HG02623 (cell line): ENCODE data around the gene PEX14.

ENCODE experiments used
- ATAC-seq: cut with Tn5 transposase; IDR thresholded peaks from one replicate; pipeline ENCODE4 v1.9.1; 2021; ENCODE audit warnings: moderate library complexity; ENCODE audit not compliant: unreplicated experiment

Gene PEX14

DNA sequence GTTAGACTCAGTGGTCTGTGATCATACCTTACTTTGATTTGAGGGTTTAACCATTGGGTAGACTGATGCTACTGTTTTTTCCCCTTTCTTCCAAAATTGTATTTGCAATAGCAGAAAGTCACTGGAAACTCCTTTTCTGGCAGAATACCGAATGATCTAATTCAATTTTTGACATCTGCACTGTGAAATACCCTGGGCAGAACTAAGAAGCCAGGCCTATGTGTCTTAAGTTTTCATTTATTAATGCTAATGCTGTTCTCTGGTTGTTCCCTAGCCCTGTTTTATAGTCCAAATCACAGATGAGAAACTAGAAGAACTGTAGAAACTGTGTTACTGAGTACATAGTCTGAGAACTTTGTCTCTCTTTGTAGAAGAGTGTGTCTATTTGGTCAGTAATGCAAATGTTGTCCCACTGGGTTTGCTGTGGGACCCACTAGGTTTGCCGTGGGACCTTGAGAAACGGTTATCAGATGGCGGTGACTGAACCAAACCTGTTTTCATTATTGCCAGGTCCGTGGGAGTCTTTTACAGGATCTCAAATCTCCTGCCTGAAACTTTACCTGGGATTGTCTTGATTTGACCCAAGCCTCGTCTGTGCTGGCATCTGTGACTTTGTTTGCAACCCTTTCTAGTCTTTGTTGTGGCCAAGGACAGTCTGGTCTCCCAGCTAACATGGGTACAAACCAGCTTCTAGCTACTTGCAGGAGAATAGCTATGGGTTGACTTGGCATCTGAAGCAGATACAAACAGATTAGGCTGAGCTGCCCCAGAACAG lies 41.4 kb downstream of the PEX14 start:
- ATAC-seq: no peak

DNA sequence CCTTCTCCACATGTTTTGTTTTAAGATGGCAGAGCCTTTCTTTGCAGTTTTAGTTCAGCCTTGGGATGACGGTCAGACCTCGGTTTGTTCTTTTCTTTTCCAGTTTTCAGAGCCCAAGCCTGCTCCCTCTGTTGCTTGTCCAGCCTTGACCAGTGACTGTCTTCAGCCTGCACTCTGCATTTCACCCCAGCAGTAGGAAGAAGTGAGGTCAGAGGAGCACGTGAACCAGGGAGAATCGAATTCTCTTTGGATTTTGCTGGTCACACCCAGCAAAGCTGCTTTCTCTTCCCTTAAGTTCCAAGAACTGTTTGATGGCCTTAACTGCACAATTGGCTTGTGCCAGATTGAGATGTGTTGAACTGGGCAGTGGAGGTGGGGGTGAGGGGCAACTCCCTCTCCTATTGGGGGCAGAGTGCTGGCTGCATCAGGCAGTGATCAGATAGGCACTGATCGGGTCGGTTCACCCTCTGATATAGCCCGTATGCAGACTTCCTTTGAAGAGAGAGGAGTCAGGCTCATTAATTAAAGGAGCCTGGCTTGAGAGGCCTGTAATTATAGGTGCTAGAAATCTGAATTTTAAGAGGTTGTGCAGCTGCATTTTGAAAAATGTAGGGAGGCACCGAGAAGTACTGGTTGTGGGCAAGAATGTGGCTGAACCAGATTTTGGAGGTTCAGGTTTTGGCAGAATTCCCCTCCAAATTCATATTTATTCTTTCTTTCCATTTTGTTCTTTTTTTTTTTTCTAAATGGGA lies 42.4 kb downstream of the PEX14 start:
- ATAC-seq: no peak

DNA sequence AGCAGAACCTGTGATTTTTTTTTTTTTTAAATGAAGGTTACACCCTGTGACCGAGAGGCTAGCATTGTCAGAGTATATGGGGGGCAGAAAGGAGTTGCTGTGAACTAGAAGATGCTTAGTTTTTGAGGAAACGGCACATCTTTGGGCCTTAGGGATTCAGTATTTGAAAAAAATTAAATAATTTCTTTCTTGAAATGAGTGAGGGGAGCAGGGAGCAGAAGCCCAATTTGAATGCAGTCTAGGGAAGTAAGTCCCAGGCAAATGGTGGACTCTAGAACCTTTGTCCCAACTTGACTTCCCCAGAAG lies 42.9 kb downstream of the PEX14 start:
- no peak for ATAC-seq

DNA sequence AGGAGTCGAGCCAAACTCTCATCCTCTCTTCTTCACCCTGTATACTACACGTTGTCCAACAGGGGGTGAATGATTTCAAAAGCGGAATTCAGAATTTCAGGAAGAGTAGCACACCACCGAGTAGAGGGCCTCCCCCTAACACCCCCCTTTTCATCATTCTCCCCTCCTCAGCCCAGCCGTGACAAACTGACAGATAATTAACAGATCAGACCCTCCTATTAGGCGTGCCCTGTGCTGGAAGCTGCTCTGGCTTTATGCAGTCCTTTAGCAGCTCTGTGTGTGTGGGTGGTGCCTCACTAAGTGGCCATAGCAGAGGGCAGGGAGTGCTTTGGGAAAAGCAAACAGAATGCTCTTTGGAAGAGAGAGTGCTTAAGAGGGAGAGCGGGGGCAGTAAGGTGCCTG lies 44.3 kb downstream of the PEX14 start:
- ATAC-seq: no peak

DNA sequence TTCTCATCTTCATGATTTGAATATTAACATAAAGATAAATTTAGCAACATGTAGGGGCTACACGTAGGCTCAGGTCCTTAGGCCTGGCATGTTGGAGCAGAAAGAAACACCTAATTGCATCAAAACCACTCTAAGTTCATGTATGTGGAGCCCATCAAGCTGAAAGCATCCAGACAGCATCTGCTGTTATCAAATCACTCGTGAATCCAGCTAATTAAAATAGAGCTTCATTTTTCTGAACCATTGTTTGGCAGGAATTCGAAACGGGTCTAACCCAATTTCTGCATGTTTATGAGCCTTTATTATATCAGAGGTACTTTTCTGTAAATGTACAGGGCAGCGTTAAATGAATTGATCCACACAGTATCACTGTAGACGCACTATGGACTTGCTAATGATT lies 45.7 kb downstream of the PEX14 start:
- ATAC-seq: no peak

DNA sequence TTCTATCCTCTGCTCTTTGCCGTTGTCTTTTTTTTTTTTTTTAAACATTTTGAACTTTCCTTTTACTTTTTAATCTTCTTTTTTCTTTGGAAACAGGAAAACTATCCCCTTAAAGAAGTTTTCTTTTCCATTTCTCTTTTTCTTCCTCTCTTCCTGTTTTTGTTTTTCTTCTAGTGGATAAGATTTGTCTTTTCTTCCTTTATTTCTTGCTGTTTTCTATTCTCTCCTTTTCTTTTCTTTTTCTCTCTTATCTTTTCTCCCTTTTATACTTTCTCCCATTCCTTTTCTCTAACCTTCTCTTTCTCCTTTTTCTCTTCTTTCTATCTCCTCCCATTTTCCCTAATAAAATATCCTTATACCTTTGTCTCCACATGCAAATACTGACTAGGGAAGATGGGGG lies 46.2 kb downstream of the PEX14 start:
- ATAC-seq: no peak

DNA sequence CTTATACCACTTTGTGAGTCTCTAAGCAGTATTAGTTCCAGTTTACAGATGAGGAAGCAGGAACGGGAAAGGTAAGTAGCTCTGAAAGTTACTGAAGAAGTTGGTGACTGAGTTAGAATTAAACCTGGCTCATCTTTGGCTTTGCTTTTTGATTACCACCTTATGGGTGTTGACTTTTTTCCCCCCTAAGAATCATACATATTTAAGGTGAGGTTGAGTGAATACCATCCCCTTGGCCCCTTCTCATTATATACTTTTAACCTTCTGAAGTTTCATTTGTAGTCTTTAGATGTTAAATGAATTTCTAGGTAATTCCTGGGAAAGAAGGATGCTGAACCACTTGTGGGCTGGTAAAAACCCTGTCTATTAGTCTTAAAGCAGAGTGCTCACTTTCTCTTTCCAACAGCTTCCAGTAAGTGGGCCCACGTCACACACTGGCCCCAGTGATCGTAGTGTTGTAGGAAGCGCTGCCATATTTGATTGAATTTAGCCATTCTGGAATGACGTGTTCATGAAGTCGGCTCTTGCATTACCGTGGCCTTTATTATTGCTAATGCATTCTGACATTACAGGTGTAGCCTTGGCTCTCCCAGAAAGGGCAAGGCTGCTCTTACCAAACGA lies 46.9 kb downstream of the PEX14 start:
- ATAC-seq: no peak

DNA sequence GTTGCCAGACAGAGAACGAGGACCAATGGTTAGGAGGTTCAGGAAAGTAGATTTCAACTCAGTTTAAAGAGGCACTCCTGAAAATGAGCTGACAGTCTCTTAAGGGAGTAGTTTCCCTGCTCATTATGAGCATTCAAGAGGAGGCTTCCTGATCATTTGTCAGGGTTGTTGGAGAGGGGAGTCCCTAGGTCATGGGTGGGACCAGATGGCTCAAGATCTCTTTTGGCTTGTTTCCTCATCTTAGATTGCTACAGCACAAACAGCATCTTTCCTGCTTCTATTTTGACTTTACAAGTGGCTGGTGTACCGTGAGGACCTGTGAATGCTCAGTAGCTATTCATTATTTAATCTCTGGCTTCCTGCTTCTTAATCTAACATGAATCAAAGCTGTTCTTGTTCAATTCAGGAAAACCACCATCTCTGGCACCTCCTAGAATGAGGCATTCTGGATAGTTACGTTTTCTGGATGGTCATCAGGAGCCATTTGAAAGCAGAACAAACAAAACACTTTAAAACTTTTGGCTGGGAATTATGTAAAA lies 47.6 kb downstream of the PEX14 start:
- ATAC-seq: no peak

DNA sequence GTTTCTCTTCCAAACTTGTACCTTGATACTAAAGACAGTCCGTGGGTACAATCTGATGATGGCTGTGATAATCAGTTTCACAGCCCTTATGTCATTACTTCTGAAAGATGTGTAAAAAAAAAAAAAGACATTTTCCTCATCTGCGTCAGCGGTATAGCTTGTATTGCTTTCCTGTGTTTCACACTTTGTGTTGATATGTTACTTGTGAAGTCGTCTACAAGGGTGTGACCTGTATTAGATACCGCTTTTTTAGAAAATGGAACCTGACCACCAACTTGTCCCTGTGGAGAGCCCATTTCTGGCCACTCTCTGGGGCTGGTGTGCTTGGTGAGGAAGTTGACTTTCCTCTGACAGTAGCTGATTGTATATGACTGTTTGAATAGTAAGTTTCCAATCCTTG lies 50.5 kb downstream of the PEX14 start:
- no peak for ATAC-seq

DNA sequence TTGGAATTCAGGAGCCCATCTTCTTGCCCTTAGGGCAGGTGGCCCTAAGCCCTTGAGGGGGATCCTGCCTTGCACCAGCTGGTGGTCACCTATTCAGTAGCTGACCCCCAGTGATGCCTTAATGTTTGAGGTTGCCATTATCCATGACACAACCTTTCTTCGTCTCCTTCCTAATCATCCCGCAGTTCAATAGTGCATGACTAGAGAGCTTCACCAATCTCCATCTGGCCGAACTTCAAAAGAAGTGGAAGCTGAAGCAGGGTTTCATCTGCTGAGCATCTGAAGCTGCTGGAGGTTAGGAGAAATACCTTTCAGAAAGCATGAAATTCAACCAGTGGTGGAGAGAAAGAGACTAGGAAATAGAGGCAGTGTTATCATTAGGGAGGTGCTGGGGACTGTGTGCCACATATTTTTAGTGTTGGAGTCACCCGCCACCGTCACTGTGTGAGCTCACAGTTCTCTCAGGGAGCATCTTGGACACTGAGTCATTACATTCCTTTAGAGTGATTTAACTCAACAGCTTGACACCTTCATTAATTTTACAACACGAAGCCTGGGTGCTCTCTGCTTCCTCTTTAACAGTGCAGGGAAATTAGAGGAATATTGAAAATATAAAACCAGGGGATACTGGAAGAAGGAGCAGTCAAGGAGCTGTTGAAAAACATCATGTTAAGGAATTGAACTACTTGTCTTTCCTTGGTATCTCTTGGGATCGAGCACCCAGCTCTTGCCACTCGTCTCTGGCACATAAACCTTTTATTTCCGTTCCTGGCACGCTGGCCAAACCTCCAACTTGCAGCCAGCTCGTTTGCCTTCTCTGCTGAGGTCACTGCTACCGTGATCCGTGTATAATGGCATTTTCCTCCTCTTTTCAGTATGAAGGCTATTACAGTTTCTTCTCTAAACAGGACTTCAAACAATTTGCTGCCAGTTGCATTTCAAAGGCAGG lies 53.6 kb downstream of the PEX14 start:
- ATAC-seq: no peak

DNA sequence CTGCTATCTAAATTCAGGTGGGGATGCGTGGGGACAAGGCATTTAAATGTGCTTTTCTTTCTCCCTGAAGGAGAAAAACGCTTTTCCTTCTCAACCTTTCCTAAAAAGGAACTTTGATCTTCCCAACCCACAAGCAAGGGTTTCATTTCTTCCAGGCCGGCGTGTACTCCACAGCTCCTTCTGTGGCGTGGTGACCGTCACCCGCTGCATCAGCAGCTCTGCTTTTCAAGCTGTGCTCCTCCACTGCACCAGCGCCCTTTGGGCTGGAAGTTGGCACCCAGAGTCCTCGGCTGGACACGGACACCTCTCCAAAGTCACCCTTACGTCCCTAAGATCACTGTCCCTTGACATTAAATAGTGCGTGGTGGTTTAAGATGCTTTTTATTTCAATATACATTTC lies 54.3 kb downstream of the PEX14 start:
- ATAC-seq: no peak

DNA sequence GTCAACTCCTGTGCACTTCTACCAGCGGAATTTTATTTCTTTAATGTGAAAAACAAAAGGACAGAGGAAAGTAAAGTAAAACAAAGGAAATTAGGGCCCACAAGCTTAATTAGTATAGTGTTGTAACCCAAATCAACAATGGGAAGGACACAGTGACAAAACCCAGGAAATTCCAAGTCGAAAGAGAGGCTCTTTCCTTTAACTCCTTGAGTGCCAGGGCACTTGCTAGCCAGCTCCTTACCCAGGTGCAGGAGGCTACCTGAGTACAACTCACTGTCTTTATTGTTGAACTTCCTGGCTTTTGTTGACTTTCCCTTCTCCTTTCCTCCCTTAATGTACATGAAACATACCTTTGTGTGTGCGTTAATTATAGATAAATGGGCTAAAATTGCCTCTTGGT lies 55.0 kb downstream of the PEX14 start:
- no peak for ATAC-seq

DNA sequence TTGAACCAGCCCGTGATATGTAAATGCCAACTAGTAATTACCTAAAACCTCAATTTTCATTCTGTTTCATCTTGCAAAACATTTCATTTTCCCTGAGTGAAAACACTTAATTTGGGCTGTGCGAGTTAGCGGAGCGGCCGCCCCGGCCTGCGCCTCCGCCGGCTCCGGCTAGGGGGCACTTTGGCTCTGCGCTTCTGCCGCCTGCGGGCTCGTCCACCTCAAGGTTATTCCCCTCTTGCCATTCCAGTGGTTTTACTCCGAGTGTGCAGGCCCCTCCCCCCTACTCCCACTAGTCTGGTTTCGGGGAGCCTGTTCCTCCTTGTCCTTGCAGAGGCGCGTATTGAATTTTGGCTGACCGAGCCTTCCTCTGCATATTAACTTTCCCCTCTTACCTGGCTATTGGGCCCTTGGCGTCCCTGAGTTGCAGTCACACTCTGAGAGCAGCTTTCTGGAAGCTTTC lies 55.6 kb downstream of the PEX14 start:
- no peak for ATAC-seq

DNA sequence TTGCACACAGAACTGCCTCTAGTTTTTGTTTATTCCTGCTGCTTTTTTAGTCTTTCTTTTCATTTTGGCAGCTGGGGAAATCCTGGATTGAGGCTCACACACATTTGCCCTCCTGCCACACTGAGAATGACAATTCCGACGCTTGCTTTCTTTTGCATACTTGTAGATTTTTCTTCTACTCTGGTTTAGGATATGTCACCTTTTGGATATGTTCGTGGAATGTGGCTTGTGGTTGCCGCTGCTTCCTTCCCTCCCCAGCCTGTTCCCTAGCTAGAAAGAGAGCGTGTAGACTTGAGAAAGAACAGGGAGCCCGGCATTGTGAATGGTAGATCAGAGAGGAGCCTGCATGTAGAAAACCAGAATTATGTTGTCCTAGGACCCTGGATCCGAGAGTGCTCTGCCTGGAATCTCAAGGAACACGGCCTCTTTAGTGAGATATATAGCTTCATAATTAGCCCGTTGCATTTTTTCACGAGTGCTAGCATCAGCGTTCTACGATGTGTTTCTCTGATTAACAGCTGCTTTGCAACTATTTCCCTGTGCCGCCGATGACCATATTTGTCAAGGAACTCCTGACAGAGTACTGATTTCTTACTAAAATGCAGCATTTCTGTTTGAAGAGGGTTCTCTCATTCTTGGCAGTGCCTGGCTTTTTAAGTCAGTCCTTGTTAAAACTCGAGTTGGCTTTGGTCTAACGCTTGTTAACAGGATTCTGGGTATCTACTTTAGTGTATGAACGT lies 56.2 kb downstream of the PEX14 start:
- ATAC-seq: no peak

DNA sequence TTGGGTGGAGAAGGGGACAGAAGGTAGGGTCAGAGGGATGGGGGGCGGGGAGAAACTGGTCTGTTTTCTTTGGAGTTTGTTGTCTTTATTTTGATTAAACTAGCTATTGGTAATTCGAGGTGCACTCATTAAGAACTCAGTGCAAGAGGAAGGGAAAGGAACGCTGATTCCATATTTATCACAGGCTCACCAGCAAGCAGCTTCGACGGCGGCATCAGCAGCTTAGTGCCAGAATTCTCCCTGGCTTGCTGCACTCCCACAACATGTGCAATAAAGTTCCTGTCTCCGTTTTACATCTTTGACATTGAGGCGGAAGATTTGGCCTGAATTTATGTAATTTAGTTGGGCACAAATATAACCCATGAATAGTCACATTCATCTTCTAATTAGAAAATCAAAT lies 57.6 kb downstream of the PEX14 start:
- ATAC-seq: no peak

DNA sequence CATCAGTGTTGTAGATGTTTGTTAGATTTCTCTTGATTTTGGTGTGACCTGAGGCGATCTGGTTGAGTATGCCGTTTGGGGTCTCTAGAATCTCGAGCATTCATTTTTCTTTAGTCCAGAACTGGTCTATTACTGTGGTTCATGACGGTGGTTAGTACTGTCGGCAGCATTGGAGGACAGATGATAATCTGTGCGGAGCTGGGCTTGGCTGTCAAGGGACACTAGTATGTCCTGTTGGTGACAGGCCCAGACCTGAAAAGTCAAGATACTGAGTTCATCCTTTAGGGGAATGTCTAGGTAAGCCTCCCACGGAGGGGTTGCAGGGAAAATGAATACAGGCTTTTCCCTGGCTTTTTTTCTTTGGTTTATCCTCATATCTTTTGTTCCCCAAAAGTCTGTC lies 59.8 kb downstream of the PEX14 start:
- no peak for ATAC-seq

DNA sequence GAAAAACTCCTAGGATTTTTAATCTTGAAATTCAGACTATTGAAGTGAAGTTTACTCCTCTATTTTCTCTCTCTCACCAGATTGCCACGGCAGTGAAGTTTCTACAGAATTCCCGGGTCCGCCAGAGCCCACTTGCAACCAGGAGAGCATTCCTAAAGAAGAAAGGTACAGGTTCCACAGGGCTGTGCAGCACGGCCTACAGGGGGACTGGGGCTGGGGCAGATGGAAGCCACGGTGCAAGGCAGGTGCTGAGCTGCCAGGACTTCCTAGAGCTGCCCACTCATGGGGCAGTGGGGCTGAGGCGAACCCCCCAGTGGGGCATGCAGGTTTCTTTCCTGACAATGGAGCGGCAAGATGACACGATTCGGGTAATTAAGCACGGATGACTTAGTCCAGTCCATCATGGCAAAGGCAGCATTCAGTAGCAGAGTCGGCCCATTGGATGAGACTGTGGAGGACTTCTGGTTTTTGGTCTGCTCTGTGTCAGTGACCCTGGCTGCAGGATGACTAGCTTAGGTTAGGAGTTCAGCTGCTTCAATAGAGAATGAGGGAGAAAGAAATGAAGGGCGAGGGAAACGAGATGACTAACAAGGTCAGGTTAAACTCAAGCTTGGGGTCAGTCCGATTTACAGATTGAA lies 61.5 kb downstream of the PEX14 start:
- ATAC-seq: no peak

DNA sequence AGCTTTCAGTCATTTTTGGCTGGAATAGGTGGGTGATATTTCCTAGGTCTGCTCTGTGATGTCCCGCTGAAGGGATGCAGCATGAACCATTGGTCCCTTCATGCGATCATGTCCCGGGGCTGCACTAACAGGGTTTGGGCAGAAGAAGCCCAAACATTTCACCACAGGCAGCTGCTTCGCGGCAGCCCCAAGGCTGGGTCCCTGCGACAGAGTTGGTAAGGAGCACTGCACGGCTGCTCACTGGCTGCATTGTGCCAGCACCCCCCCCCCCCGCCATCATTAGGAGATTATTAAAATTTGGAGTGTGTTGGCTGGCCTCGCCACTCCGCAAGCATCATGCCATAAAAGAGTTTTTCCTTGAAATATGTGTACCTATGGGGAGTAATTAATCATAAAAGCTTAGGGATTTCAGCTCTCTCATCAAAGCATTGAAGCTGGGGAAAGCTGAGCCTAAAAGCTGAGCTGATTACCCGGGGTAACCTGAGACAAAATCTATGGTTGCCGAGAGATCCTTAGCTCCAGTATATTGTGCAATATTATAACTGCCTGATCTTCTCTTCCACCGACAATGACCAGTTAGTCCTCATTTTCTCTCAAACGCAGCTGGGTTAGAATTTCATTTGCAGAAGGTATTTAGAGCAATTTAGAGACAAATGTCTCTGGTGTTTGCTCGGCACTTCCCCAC lies 62.5 kb downstream of the PEX14 start:
- ATAC-seq: no peak
